Lower lobe of right lung (tissue), 2 donors: ENCODE measurements around the gene MORN5. TPM values are rescaled to one million over a fixed set of nuclear protein-coding genes. Genes with fewer than 3 reads are reported as not detected.
"Not testable (repeated sequence)": the region's sequence is repeated elsewhere in the genome, so short reads cannot be mapped to it uniquely, and the experiment has no call there.

Source experiments
- ATAC-seq, 2 donors: fragments of 200-7000 bp; cut with Tn5 transposase; one replicate each; pipeline ENCODE4 v1.9.1; 2020 to 2022; ENCODE audit warnings: mild to moderate bottlenecking in 2 of 2, moderate library complexity in 2 of 2
- DNase-seq: peaks from one replicate; pipeline ENCODE4 v3.0.0-alpha.2; 2020
- H3K27ac ChIP-seq: fragments of 200-600 bp; one replicate; pipeline ENCODE4 v1.8.0; 2022
- H3K27me3 ChIP-seq: fragments of 200-600 bp; one replicate; pipeline ENCODE4 v1.8.0; 2022; ENCODE audit warnings: low read depth
- H3K36me3 ChIP-seq: fragments of 200-600 bp; one replicate; pipeline ENCODE4 v1.8.0; 2022; ENCODE audit warnings: mild to moderate bottlenecking
- H3K4me1 ChIP-seq: fragments of 200-600 bp; one replicate; pipeline ENCODE4 v1.8.0; 2022
- H3K4me3 ChIP-seq: fragments of 200-600 bp; one replicate; pipeline ENCODE4 v1.8.0; 2022; ENCODE audit warnings: mild to moderate bottlenecking
- H3K9me3 ChIP-seq: fragments of 200-600 bp; one replicate; pipeline ENCODE4 v1.8.0; 2022
- CTCF ChIP-seq: fragments of 200-600 bp; IDR thresholded peaks from one replicate; pipeline ENCODE4 v1.8.0; 2022; ENCODE audit warnings: antibody characterized with exemption, mild to moderate bottlenecking
- intact Hi-C: fragments of 100-400 bp; cut with DNase I; formaldehyde crosslinking; loops from one replicate; pipeline ENCODE4 v1.11.0; 2022
- total RNA-seq: library from RNA; stranded (reverse); fragmentation: NEBNext Ultra II Directional; extraction: Animal tissue kit (Norgen Biotek cat#: 25700); gene quantifications from one replicate; pipeline ENCODE4 v1.2.1, GENCODE V29; 2021
- donor health status: DM: no; HTN: yes; CAD: no; lungs with severe emphysema.

MORN5 gene
- total RNA-seq, 1 donor from 2014 or later: 7.7 TPM

GRCh38 chr9:122115176-122116035, 44.3 kb upstream of the MORN5 start:
- Histone ChIP-seq H3K36me3 (no peaks in the 10 kb centered on the region), H3K27me3 (no peaks in the 10 kb centered on the region), H3K27ac (no peak overlapping the region), H3K4me1 (no peaks in the 10 kb centered on the region), H3K4me3 (no peak overlapping the region), H3K9me3 (no peaks in the 10 kb centered on the region)
- DNase-seq (no peak), ATAC-seq (no peak)
- intact Hi-C loops: no loop called here
- TF ChIP-seq CTCF: no peak

GRCh38 chr9:122116040-122116439, 43.7 kb upstream of the MORN5 start:
- Histone ChIP-seq H3K27me3 (no peaks in the 10 kb centered on the region), H3K27ac (no peak overlapping the region), H3K4me1 (no peaks in the 10 kb centered on the region), H3K36me3 (no peaks in the 10 kb centered on the region), H3K9me3 (no peaks in the 10 kb centered on the region), H3K4me3 (no peak overlapping the region)
- no peak for ATAC-seq
- no peak for DNase-seq
- intact Hi-C loops: no loop called here
- no peak for TF ChIP-seq CTCF

GRCh38 chr9:122116448-122117173, 43.1 kb upstream of the MORN5 start:
- Histone ChIP-seq H3K4me3 (no peak overlapping the region), H3K4me1 (no peaks in the 10 kb centered on the region), H3K9me3 (no peaks in the 10 kb centered on the region), H3K36me3 (no peaks in the 10 kb centered on the region), H3K27ac (no peak overlapping the region), H3K27me3 (no peaks in the 10 kb centered on the region)
- intact Hi-C loops: no loop called here
- DNase-seq: no peak
- no peak for TF ChIP-seq CTCF
- ATAC-seq: no peak

- intact Hi-C loops, DNase-seq, ATAC-seq, H3K36me3 ChIP-seq, H3K4me1 ChIP-seq, H3K27me3 ChIP-seq, H3K9me3 ChIP-seq, H3K27ac ChIP-seq, H3K4me3 ChIP-seq: not testable (repeated sequence)
Measured at GRCh38 chr9:122117241-122117640, 42.5 kb upstream of the MORN5 start.

GRCh38 chr9:122118343-122119165, 41.2 kb upstream of the MORN5 start:
- Histone ChIP-seq H3K4me1 (no peaks in the 10 kb centered on the region), H3K36me3 (no peaks in the 10 kb centered on the region), H3K27me3 (no peaks in the 10 kb centered on the region), H3K9me3 (no peaks in the 10 kb centered on the region), H3K4me3 (no peak overlapping the region), H3K27ac (no peak overlapping the region)
- intact Hi-C loops: no loop called here
- ATAC-seq (no peak), DNase-seq (no peak)
- no peak for TF ChIP-seq CTCF
